CD14-positive monocyte (primary cell): Measurements from ENCODE around the gene SNRNP35. TPM values are rescaled to one million over a fixed set of nuclear protein-coding genes. Genes with fewer than 3 reads are reported as not detected.

Experiments used
- DNase-seq, 3 donors: peaks; one replicate each; pipeline ENCODE4 v3.0.0-alpha.2; 2011 to 2022
- H2AFZ ChIP-seq: 2 replicates; pipeline ENCODE4 v1.6.0; 2012; ENCODE audit warnings: mild to moderate bottlenecking, low read depth, low read length, inconsistent platforms; ENCODE audit not compliant: insufficient read depth, poor library complexity, severe bottlenecking
- H3K27ac ChIP-seq, 2 donors: 1 replicate in 1 of 2; 2 replicates in 1 of 2; pipeline ENCODE4 v1.5.1; 2012 to 2013; ENCODE audit warnings: low read length in 2 of 2, control low read depth in 1 of 2, inconsistent platforms in 1 of 2, low read depth in 1 of 2, mild to moderate bottlenecking in 1 of 2
- H3K27me3 ChIP-seq, 2 donors: one replicate each; pipeline versions ENCODE4 v1.6.0 to v1.6.1; 2011 to 2013; ENCODE audit warnings: low read length in 2 of 2; ENCODE audit not compliant: control insufficient read depth in 2 of 2, insufficient read depth in 2 of 2
- H3K36me3 ChIP-seq, 2 donors: replicated peaks in 1 of 2; 1 replicate in 1 of 2; 2 replicates in 1 of 2; pipeline versions ENCODE4 v1.5.1 to v1.6.1; 2012 to 2013; ENCODE audit warnings: low read length in 2 of 2, control low read depth in 1 of 2, inconsistent platforms in 1 of 2, mild to moderate bottlenecking in 1 of 2; ENCODE audit not compliant: insufficient read depth in 2 of 2, control insufficient read depth in 1 of 2
- H3K4me1 ChIP-seq, 2 donors: 1 replicate in 1 of 2; 2 replicates in 1 of 2; pipeline versions ENCODE4 v1.5.1 to v1.6.1; 2012 to 2013; ENCODE audit warnings: low read length in 2 of 2, control low read depth in 1 of 2, inconsistent platforms in 1 of 2, mild to moderate bottlenecking in 1 of 2, moderate library complexity in 1 of 2; ENCODE audit not compliant: insufficient read depth in 2 of 2, control insufficient read depth in 1 of 2
- H3K4me2 ChIP-seq: replicated peaks from 2 replicates; pipeline ENCODE3; 2012; ENCODE audit warnings: low read length, moderate library complexity, mild to moderate bottlenecking; ENCODE audit not compliant: poor library complexity, severe bottlenecking; ENCODE audit errors: extremely low read depth
- H3K4me3 ChIP-seq, 3 experiments: fragments of 200-600 bp in 1 of 3; sonication (generic) in 1 of 3; replicated peaks in 1 of 3; 1 replicate in 2 of 3; 2 replicates in 1 of 3; pipeline ENCODE4 v1.5.1; 2011 to 2013; ENCODE audit warnings: low read length in 3 of 3, mild to moderate bottlenecking in 3 of 3, control low read depth in 2 of 3, low read depth in 2 of 3, inconsistent platforms in 1 of 3, moderate library complexity in 1 of 3
- H3K79me2 ChIP-seq: 2 replicates; pipeline ENCODE4 v1.6.0; 2012; ENCODE audit warnings: mild to moderate bottlenecking, control low read depth, inconsistent platforms, low read length, moderate library complexity; ENCODE audit not compliant: insufficient read depth
- H3K9ac ChIP-seq: 2 replicates; pipeline ENCODE4 v1.6.0; 2017; ENCODE audit warnings: low read length, mild to moderate bottlenecking; ENCODE audit not compliant: insufficient read depth, poor library complexity, severe bottlenecking
- H3K9me3 ChIP-seq, 2 donors: replicated peaks in 1 of 2; 1 replicate in 1 of 2; 2 replicates in 1 of 2; pipeline versions ENCODE4 v1.5.1 to v1.6.1; 2012 to 2013; ENCODE audit warnings: low read length in 2 of 2, control low read depth in 1 of 2; ENCODE audit not compliant: control insufficient read depth in 1 of 2, insufficient read depth in 1 of 2
- H4K20me1 ChIP-seq: 2 replicates; pipeline ENCODE4 v1.6.0; 2012; ENCODE audit warnings: mild to moderate bottlenecking, low read length, control low read depth, moderate library complexity; ENCODE audit not compliant: insufficient read depth
- H3K27ac Mint-ChIP-seq, 7 donors: one replicate each; pipeline ENCODE4 v1.8.0; 2020; ENCODE audit warnings: mild to moderate bottlenecking in 7 of 7, mixed read lengths in 7 of 7, moderate library complexity in 6 of 7, inconsistent platforms in 2 of 7
- H3K27me3 Mint-ChIP-seq, 3 donors: one replicate each; pipeline ENCODE4 v1.8.0; 2021 to 2022; ENCODE audit warnings: low read depth in 3 of 3, mild to moderate bottlenecking in 3 of 3, mixed read lengths in 3 of 3, moderate library complexity in 3 of 3, inconsistent platforms in 1 of 3
- H3K36me3 Mint-ChIP-seq, 2 donors: one replicate each; pipeline ENCODE4 v1.8.0; 2020; ENCODE audit warnings: mixed read lengths in 2 of 2, inconsistent platforms in 1 of 2, mild to moderate bottlenecking in 1 of 2
- H3K4me1 Mint-ChIP-seq: one replicate; pipeline ENCODE4 v1.8.0; 2020; ENCODE audit warnings: mild to moderate bottlenecking, mixed read lengths
- H3K4me3 Mint-ChIP-seq, 2 donors: one replicate each; pipeline ENCODE4 v1.8.0; 2020; ENCODE audit warnings: mild to moderate bottlenecking in 2 of 2, mixed read lengths in 2 of 2, moderate library complexity in 1 of 2
- H3K9me3 Mint-ChIP-seq, 7 donors: one replicate each; pipeline ENCODE4 v1.8.0; 2020 to 2022; ENCODE audit warnings: mixed read lengths in 7 of 7, mild to moderate bottlenecking in 6 of 7, moderate library complexity in 6 of 7, inconsistent platforms in 2 of 7
- WGBS: methylation state at CpG from one replicate; pipeline ENCODE4 v1.1.5; 2013; ENCODE audit warnings: missing lambda C conversion rate; ENCODE audit not compliant: insufficient coverage; 5-methylcytosine and 5-hydroxymethylcytosine counted together
- intact Hi-C, 2 donors: fragments of 100-400 bp; cut with micrococcal nuclease; formaldehyde crosslinking; loops; one replicate each; pipeline versions ENCODE4 v1.15.0 to v1.15.1; 2023
- polyA plus RNA-seq, 3 donors: library from polyadenylated mRNA; depleted of rRNA in 1 of 3; unstranded in 2 of 3; stranded (reverse) in 1 of 3; fragments of 300-500 nt in 2 of 3; fragments of >200 nt in 1 of 3; fragmentation: Illumina TruSeq in 2 of 3; gene quantifications; 1 replicate in 2 of 3; 2 replicates in 1 of 3; pipeline ENCODE4 v1.2.3, GENCODE V29; 2012 to 2021
- TF ChIP-seq, protein P1 (sequence below): fragments of 200-600 bp; IDR thresholded peaks from one replicate; pipeline ENCODE4 v1.8.0; 2022; ENCODE audit warnings: antibody characterized with exemption, mild to moderate bottlenecking

SNRNP35 gene
- polyA plus RNA-seq, 3 donors, result 13.4 to 19.5 (median 16.7) TPM

DNA sequence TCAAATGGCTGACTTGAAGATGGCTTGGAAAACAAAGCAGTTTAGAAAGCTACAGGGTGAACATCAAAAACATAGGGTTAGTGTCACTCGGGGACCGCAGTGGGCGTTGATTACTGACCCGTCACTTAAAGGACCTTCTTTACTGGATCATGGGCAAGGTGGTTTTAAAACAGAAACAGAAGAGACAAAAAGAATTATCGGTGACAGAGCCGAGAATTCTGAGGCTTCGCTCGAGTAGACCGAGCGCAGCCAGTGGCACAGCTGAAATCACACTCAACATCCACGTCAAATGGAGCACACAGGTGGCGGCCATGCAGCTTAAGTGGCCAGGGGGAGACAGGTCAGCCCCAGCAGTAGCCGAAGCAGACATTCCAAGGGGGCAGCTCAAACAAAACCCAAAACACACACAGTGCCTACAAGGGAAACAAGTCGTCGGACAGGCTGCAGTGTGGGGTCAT, 17.3 kb downstream of the SNRNP35 start:
- no peak overlapping the region for H3K4me3 Mint-ChIP-seq
- TF ChIP-seq, protein P1, sequence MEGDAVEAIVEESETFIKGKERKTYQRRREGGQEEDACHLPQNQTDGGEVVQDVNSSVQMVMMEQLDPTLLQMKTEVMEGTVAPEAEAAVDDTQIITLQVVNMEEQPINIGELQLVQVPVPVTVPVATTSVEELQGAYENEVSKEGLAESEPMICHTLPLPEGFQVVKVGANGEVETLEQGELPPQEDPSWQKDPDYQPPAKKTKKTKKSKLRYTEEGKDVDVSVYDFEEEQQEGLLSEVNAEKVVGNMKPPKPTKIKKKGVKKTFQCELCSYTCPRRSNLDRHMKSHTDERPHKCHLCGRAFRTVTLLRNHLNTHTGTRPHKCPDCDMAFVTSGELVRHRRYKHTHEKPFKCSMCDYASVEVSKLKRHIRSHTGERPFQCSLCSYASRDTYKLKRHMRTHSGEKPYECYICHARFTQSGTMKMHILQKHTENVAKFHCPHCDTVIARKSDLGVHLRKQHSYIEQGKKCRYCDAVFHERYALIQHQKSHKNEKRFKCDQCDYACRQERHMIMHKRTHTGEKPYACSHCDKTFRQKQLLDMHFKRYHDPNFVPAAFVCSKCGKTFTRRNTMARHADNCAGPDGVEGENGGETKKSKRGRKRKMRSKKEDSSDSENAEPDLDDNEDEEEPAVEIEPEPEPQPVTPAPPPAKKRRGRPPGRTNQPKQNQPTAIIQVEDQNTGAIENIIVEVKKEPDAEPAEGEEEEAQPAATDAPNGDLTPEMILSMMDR, result no peak
- Histone ChIP-seq H3K4me3 (no peak overlapping the region), H3K27me3 (no peaks in the 10 kb centered on the region), H4K20me1 (peaks cover 6% of the 10 kb centered on the region), H2AFZ (no peak overlapping the region), H3K36me3 (peaks cover 10 to 33% of the 10 kb centered on the region in 2 donors), H3K4me1 (no peaks in the 10 kb centered on the region), H3K9me3 (no peaks in the 10 kb centered on the region), H3K79me2 (no peaks in the 10 kb centered on the region), H3K9ac (no peak overlapping the region), H3K27ac (no peak overlapping the region), H3K4me2 (no peak overlapping the region)
- no peak for DNase-seq
- peaks cover 0 to 2% (median 0%) of the 10 kb centered on the region in 3 donors for H3K27me3 Mint-ChIP-seq
- H3K27ac Mint-ChIP-seq, result peak overlapping the region in 1 of 7 donors; percentile 1
- H3K4me1 Mint-ChIP-seq, result no peaks in the 10 kb centered on the region
- 97% methylated on average over 9 of the region's 15 CpGs for WGBS
- peaks cover 0 to 2% (median 0%) of the 10 kb centered on the region in 7 donors for H3K9me3 Mint-ChIP-seq
- intact Hi-C loops, result no loop called here
- peaks cover 29 to 45% of the 10 kb centered on the region in 2 donors for H3K36me3 Mint-ChIP-seq

DNA sequence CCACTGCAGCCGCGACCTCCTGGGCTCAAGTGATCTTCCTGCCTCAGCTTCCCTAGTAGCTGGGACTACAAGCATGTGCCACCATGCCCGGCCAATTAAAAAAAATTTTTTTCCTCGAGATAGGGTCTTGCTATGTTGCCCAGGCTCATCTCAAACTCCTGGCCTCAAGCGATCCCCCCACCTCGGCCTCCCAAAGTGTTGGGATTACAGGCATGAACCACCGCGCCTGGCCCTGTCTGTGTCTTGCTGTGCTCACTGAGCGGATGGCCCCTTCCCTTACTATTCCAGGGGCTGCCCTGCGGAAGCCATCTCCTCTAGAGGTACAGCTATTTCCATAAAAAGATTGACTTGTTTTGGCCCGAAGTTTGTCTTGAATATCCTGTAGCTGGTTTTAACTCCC, 20.1 kb downstream of the SNRNP35 start:
- intact Hi-C loops, result no loop called here
- H3K4me1 Mint-ChIP-seq, result peaks cover 2% of the 10 kb centered on the region

More for the DNA sequence above, 20.1 kb downstream of the SNRNP35 start:
- DNase-seq, result no peak
- H3K4me2 ChIP-seq, result no peak overlapping the region
- no peaks in the 10 kb centered on the region for H3K27me3 ChIP-seq
- H3K4me3 ChIP-seq, result no peak overlapping the region
- Mint-ChIP-seq H3K9me3 (no peaks in the 10 kb centered on the region), H3K36me3 (peaks cover 10 to 18% of the 10 kb centered on the region in 2 donors), H3K4me3 (no peak overlapping the region), H3K27ac (no peak overlapping the region), H3K27me3 (peaks cover 0 to 4% (median 3%) of the 10 kb centered on the region in 3 donors)
- H3K9ac ChIP-seq, result no peak overlapping the region
- no peak overlapping the region for H2AFZ ChIP-seq
- TF ChIP-seq, protein P1, result no peak
- no peak overlapping the region for H3K27ac ChIP-seq
- no peaks in the 10 kb centered on the region for H3K79me2 ChIP-seq
- H3K4me1 ChIP-seq, result no peaks in the 10 kb centered on the region
- WGBS, result 97% methylated on average over 8 of the region's 11 CpGs
- H3K9me3 ChIP-seq, result no peaks in the 10 kb centered on the region
- no peaks in the 10 kb centered on the region for H4K20me1 ChIP-seq
- peaks cover 0 to 7% of the 10 kb centered on the region in 2 donors for H3K36me3 ChIP-seq
